ENCODE measurements around the gene KCNQ1OT1. TPM values are rescaled to one million over a fixed set of nuclear protein-coding genes. Genes with fewer than 3 reads are reported as not detected.

Gene KCNQ1OT1
- total RNA-seq, 1 donor from 2014 or later = 0.33 TPM

DNA sequence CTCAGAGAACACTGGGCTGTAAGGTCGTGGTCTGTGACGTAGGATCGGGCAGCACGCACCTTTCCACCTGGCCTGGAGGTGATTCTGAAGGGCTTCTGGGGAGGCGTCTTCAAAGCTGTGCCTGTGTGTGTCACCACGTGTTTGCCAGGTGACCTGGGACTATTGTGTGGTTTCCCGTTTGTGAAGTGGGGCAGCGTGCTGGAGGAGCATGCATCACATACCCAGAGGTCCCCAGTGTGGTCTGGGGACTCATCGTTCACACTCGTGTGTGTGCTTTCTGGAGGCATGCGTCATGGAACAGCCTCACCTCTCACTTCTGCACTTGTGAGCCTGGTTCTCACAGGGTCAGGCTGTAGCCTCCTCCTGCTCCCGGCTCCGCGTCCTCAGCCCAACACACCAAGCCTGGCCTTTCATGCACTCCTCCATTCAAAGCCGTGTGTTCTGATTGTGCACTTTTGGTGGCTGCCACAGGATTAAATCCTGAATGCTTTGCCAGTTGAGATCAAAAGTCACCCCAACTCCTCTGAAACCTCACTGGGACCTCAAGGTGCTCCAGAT, 106.3 kb downstream of the KCNQ1OT1 start:
- no peaks in the 10 kb centered on the region for H3K4me1 ChIP-seq
- no peak for TF ChIP-seq CTCF (IDR thresholded peaks at IDR 0.05; ENCODE audit: borderline replicate concordance)
- intact Hi-C loops (cut with micrococcal nuclease) = no loop called here
- no peak for DNase-seq
- H3K36me3 ChIP-seq = peaks cover 8% of the 10 kb centered on the region
- H3K27ac ChIP-seq (replicated peaks) = no peak overlapping the region
- H3K4me3 ChIP-seq = no peak overlapping the region
- no peaks in the 10 kb centered on the region for H3K27me3 ChIP-seq (ENCODE audit: low read depth)
- H3K9me3 ChIP-seq (replicated peaks) = peaks cover 14% of the 10 kb centered on the region

DNA sequence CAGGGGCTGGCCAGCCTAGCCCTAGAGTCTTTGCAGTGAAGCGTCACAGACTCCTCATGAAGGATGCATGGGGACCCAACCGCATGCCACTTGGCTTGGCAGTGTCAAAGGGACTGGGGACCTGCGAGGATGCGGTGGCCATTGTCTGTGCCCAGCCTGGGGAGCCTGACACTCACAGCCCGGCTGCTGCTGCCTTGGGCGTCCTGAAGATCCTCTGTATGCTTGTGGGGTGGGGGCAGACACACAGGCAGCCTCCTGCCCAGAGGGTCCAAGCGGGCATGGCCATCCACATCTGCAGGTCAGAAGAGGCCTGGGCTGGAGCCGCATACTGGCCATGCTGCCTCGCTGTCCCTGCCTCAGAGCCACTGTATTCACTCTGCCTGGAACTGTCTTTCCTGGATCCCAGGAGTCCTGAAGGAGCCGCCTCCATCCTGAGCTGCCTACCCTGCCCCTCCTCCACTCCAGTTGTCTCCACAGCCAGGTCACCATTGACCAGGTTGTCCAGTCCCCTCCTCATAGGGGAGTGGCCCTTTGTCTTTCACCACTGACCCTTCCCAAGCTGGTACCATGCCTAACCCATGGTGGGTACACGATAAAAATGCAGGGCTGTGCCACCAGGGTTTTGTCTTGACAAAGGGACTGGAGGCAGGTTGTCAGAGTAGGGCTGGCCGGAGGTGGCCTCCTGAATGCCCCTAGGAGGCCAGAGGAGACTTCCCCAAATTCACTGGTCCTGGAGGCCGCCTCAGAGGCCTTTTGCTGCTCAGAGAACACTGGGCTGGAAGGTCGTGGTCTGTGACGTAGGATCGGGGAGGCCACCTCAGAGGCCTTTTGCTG, 107.0 kb downstream of the KCNQ1OT1 start:
- TF ChIP-seq CTCF (IDR thresholded peaks at IDR 0.05; ENCODE audit: borderline replicate concordance) = no peak
- Histone ChIP-seq H3K4me1 (no peaks in the 10 kb centered on the region), H3K9me3 (replicated peaks) (peaks cover 7% of the 10 kb centered on the region), H3K27ac (replicated peaks) (no peak overlapping the region), H3K27me3 (ENCODE audit: low read depth) (no peaks in the 10 kb centered on the region), H3K36me3 (peaks cover 8% of the 10 kb centered on the region), H3K4me3 (no peak overlapping the region)
- no peak for DNase-seq
- intact Hi-C loops (cut with micrococcal nuclease) = no loop called here

DNA sequence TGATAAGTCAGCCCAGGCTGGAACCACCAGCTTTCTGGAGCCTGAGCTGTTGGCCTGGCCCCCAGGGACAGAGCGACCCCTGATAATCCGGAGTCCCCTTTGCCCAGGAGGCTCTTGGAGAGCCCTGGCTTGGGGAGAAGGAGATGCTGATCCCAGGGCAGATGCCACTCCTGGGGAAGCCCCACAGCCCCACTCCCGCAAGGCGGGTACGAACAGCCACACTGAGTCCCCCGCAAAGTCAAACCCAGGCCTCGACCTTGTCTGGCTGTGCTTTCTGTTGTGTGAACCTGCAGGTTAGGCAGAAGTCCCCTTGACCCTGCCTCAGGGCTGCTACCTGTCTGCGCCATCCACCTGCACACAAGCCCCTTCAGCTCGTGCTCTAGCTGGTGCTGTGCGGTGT, 108.0 kb downstream of the KCNQ1OT1 start:
- DNase-seq = no peak
- no peak for TF ChIP-seq CTCF (IDR thresholded peaks at IDR 0.05; ENCODE audit: borderline replicate concordance)
- intact Hi-C loops (cut with micrococcal nuclease) = no loop called here

DNA sequence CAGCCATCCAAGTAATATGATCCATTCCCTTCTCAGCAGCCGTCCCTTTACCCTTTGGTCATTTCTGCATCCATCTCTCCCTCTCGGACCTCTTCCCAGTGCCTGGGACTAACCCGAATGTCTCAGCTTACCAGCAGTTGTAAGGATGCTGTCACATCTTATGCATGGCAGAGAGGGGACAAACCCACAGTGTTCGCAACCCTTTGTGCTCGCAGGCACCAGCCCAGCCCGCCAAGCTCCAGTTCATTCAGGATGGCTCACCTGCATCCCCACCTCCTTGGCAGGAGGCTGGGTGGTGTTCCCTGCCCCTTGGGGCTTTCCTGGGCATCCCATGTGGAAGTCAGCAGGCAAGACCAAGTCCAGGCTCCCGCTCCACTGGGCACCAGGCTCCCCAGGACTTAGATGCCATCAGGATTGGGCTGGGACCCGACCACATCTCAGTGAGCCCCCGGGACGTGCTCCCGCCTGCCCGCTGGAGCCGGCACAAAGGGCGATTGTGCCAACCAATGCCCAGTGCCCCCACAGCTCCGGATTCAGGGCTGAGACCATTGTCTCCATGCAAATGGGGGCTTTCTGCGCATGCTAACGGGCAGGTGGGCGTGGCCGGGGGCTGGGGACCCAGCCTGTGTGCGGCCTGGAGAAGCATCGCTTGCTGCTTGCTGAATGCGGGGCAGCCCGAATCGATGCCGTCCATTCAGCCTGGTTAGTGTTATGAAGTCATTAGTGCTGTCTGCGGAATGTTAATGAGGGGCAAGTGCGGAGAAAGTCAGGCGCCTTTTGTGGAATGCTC, 108.6 kb downstream of the KCNQ1OT1 start:
- no peaks in the 10 kb centered on the region for H3K4me1 ChIP-seq
- peaks cover 8% of the 10 kb centered on the region for H3K36me3 ChIP-seq
- H3K9me3 ChIP-seq (replicated peaks) = no peaks in the 10 kb centered on the region
- TF ChIP-seq CTCF (IDR thresholded peaks at IDR 0.05; ENCODE audit: borderline replicate concordance) = no peak
- H3K27me3 ChIP-seq (ENCODE audit: low read depth) = no peaks in the 10 kb centered on the region
- no peak for DNase-seq
- intact Hi-C loops (cut with micrococcal nuclease) = no loop called here
- H3K4me3 ChIP-seq = no peak overlapping the region
- H3K27ac ChIP-seq (replicated peaks) = no peak overlapping the region

More for the DNA sequence above, 108.0 kb downstream of the KCNQ1OT1 start:
- H3K36me3 ChIP-seq = peaks cover 8% of the 10 kb centered on the region
- no peaks in the 10 kb centered on the region for H3K27me3 ChIP-seq (ENCODE audit: low read depth)
- H3K27ac ChIP-seq (replicated peaks) = no peak overlapping the region
- no peaks in the 10 kb centered on the region for H3K4me1 ChIP-seq
- no peak overlapping the region for H3K4me3 ChIP-seq
- no peaks in the 10 kb centered on the region for H3K9me3 ChIP-seq (replicated peaks)

DNA sequence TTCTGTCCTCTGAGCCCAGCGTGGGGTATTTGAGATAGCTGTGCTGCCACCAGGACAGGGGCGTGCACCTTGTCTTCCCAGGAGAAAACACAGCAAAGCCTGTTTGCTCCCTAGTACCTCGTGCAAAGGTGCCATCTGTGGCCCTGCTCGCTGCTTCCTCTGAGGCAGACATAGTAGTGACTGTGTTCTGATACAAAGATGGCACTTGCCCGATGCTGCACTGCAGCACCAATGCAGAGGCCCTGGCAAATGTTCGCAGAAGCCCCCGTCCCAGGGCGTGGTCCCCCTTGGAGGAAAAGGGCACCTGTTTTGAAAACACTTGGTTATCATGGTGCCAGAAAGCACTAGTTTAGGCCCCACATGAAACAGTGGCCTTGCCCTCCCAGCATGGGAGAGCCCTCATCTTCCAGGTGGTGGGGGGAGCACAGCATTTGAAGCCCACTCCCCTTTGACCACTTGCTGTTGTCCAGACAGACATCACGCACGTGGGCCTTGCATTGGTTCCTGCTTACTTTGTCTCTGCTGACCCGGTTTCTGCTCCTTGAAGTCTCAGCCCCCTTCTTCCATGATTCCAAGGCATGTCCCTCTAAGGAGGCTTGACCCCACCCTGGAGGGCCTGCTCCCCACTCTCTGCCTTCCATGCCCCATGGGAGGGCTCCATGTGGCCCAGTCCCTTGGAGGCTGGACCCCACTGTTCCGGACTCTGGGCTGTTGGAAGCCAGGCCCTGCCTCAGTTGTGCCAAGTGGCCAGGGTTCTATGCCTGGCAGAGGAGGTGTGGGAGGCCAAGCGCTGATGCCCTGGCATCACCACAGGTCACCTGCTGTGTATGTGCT, 109.4 kb downstream of the KCNQ1OT1 start:
- H3K27ac ChIP-seq (replicated peaks) = no peak overlapping the region
- H3K4me3 ChIP-seq = no peak overlapping the region
- DNase-seq = no peak
- H3K9me3 ChIP-seq (replicated peaks) = no peaks in the 10 kb centered on the region
- no peaks in the 10 kb centered on the region for H3K27me3 ChIP-seq (ENCODE audit: low read depth)
- no peak for TF ChIP-seq CTCF (IDR thresholded peaks at IDR 0.05; ENCODE audit: borderline replicate concordance)
- peaks cover 8% of the 10 kb centered on the region for H3K36me3 ChIP-seq
- intact Hi-C loops (cut with micrococcal nuclease) = no loop called here
- no peaks in the 10 kb centered on the region for H3K4me1 ChIP-seq
